ENCODE measurements around the gene BICD2.

- no peak for TF ChIP-seq CTCF (IDR thresholded peaks at IDR 0.05)
- TF ChIP-seq POLR2A (IDR thresholded peaks at IDR 0.05), result no peak
These were observed 16.5 kb downstream of the BICD2 start for GRCh38 chr9:92748233-92748497.

All from adrenal gland (tissue), 5 donors.